T-helper 2 cell treated with Interferon-gamma antibody and Interleukin-4, amounts not matched to agents 100 ng/mL and 5 ng/mL, for 36 hours (primary cell): ENCODE measurements around the gene KRT3. TPM values are rescaled to one million over a fixed set of nuclear protein-coding genes. Genes with fewer than 3 reads are reported as not detected.
"Not testable (repeated sequence)": the region's sequence is repeated elsewhere in the genome, so short reads cannot be mapped to it uniquely, and the experiment has no call there.

Source experiments
- intact Hi-C: fragments of 100-400 bp; cut with micrococcal nuclease; formaldehyde crosslinking; loops from one replicate; pipeline ENCODE4 v1.15.1; 2023
- total RNA-seq: library from RNA; stranded (reverse); gene quantifications from 2 replicates; pipeline ENCODE4 v1.2.3, GENCODE V29; 2022

KRT3 gene
- total RNA-seq, 1 donor from 2014 or later = not detected

DNA sequence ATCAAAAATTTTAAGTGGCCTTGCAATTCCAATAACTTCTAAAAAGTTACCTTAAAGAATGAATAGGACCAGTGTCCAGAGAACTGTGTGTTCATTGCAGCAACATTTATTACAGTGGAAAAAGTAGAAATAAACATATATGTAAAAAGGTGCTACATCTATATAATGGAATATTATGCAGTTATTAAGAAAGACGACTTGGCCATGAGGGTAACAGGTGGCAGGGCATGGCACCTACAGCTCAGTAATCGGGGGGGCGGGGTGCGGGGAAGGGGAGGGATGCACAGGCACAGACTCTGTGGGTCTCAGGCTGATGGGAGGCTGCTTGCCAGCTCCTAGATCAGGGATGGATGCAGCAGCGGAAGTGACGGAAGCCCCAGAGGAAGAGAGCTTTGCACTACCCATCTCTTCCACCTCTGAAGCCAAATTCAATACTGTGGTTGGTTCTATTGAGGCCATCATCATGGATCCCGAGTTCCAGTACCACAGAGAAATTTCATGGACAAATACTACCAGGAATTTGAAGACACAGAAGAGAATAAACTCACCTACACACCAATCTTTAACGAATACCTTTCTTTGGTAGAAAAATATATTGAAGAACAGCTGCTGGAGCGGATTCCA lies 32.8 kb downstream of the KRT3 start:
- intact Hi-C loops = no loop called here

DNA sequence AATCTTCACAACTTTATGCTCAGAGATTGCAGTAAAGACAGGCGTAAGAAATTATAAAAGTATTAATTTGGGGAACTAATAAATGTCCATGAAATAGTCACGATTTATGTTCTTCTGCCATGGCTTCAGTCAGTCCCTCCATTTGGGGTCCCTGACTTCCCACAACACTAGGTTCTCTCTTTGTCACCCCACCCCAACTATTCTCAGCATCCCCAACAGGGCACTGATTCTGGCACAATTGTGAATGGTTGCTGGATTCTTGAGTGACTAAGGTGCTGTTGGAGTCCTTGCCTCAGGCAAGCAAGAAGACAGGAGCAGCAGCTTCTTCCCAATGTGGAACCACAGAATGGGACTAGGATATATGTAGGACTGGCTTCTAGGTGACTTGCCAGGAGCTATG lies 34.1 kb downstream of the KRT3 start:
- intact Hi-C loops = no loop called here

GRCh38 chr12:52761218-52761617 lies 34.7 kb downstream of the KRT3 start:
- intact Hi-C loops = not testable (repeated sequence)

DNA sequence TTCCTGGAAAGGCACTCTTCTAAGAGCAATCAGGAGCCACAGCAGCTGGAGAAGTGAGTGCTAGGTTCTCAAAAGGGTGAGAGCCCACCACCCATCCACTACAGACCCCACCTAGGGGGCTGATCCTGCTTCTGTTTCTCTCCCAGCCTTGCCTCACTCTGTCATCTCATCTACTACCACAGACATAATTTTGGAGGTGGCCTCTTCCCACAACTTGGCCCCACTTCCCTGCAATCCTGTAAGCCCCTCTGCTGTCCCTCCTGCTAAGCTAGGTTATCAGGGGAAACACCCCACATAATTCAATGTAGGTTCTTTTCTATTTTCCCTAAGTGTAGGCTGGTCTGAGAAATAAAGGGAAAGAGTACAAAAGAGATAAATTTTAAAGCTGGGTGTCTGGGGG lies 35.3 kb downstream of the KRT3 start:
- intact Hi-C loops = no loop called here

GRCh38 chr12:52759695-52760094 lies 36.2 kb downstream of the KRT3 start:
- intact Hi-C loops = no loop called here

DNA sequence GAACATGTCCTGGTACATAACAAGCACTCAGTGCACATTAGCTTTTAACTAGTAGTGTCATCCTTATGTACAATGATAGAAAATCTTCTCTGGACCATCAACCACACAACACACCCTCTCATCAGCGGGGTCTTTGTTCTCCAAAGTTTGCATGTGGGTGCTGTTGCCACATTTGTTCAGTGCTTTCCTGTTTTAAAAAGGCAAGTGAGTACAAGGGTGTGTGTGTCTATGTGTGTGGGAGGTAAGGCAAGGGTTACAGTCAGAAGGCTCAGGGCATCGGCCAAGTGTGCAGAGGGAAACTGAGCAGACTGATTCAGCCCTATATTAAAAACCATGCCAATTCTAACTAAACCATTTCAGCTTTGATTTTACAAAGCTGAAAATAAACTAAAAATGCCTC lies 36.7 kb downstream of the KRT3 start:
- intact Hi-C loops = no loop called here

GRCh38 chr12:52757449-52758176 lies 38.3 kb downstream of the KRT3 start:
- intact Hi-C loops = no loop called here

DNA sequence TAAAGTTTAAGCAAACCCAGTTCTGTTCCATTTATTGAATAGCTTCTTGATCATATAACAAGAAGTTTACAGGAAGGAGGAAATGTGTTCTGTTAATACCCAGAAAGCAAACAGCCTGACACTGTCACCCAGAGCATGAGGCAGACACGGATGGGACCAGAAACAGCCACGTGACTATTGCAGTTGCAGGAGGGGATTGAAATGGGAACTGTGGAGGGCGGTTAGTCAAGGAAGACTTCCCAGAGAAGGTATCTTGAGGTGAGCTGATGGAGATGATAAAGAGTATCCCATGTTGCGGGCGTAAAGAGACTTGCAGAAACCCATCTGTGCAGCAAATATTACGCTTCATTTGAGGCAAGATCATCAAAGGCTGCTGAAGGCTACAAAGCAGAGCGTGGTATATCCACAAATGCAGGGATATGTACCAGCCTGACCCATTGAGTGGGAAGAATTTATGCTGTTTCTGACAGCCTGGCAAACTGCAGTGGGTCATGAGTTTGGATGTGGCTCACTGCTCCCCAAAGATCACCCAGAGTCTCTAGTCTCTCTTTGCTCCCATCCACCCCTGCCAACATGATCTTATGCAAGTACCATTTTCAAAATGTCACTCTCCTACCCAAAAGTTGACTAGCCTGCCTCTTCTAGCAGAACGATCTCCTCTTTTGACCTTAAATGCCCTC lies 39.5 kb downstream of the KRT3 start:
- intact Hi-C loops = no loop called here

- intact Hi-C loops = no loop called here
Measured at GRCh38 chr12:52755533-52755932, 40.4 kb downstream of the KRT3 start.

DNA sequence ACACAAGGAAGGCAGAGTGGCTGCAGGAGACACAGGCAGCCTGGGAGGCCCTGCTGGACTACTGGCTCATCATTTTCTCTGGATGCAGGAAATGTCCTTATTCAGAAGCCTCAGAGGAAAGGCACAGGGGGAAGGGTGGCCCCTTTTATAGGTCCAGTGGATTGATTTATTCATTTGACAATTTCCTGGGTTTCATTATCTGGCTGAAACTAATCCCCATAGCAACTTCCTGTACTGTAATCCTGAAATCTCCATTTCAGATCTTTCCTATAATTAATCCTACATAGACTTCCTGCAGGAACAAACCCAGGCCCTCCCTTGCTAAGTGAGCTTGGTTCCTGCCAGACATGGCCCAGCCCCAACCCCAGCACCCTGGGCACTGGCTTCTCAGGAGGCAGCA lies 41.8 kb downstream of the KRT3 start:
- intact Hi-C loops = no loop called here

DNA sequence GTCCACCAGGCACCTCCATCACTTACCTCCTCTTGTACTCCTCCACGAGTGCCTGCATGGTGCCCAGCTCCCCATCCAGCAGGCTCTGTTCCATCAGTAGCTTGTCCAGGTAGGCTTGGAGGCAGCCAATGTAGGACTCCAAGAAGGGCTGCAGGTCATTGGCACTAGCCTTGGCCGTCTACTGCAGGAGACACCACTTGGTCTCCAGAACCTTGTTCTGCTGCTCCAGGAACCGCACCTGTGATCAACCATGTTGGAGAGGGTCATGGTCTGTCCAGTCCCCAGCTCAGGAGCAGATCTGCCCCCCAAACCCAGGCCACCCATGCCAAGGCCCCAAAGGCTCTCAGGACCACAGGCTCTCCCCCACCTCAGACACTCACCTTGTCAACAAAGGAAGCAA lies 42.6 kb downstream of the KRT3 start:
- intact Hi-C loops = no loop called here

DNA sequence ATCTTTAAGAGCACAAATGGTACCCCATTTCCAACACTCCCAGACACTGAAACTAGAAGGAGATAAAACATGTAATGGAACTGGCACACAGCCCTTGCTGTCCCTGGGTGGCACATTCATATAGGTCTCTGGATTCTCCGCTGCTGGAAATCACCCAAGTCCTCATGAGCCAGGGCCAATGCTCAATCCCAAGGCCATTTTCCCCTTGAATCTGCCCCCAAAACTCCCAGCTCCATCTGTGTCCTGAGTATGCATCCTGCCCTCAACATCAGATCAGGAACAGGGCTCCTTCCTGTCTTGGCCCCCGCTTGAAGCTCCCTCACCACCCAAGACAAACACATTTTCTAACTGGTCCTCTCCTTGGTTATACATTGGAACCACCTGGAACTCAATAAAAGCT lies 43.4 kb downstream of the KRT3 start:
- intact Hi-C loops = no loop called here

DNA sequence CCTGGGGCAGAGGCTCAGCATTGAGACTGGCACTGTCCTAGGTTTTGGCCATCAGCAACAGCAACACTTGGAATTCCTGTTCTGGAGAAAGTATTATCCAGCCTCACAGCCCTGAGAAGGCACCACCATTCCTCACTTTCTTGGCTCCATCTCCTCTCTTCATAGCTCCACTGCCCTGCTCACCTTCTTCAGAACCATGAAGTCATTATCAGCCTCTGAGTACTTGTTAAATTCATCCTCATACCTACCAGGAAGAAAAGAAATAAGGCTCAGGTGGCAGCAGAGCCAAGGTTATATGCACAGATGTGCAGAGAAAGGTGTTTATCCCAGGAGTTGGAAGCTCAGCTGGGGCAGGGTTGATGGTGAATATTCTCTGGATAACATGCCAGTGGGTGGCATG lies 44.1 kb downstream of the KRT3 start:
- intact Hi-C loops = no loop called here

- intact Hi-C loops = not testable (repeated sequence)
Measured at GRCh38 chr12:52750532-52750931, 45.4 kb downstream of the KRT3 start.

GRCh38 chr12:52749827-52750226 lies 46.1 kb downstream of the KRT3 start:
- intact Hi-C loops = no loop called here

GRCh38 chr12:52748578-52748977 lies 47.3 kb downstream of the KRT3 start:
- intact Hi-C loops = no loop called here

GRCh38 chr12:52745554-52745953 lies 50.4 kb downstream of the KRT3 start:
- intact Hi-C loops = no loop called here

- intact Hi-C loops = no loop called here
Measured at GRCh38 chr12:52744493-52745156, 51.3 kb downstream of the KRT3 start.

GRCh38 chr12:52742822-52743457 lies 53.0 kb downstream of the KRT3 start:
- intact Hi-C loops = no loop called here

DNA sequence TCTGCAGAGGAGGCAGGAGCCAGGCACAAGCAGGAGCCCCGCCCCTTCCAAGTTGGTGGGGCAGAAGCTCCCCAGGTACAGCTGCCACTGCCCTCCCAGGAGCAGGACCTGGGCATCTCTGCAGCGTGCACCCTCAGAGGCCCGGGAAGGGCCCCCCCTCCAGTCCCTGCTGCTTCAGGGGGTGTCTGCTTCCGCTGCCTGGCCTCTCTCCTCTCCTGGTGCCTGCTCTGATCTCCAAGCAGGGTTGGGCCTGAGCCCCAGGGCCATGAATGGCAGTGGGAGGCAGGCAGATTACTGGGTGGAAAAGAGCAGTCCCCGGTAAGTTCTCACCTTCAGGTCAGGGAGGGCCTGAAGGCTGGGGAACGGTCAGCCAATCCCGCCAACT lies 53.7 kb downstream of the KRT3 start:
- intact Hi-C loops = no loop called here

DNA sequence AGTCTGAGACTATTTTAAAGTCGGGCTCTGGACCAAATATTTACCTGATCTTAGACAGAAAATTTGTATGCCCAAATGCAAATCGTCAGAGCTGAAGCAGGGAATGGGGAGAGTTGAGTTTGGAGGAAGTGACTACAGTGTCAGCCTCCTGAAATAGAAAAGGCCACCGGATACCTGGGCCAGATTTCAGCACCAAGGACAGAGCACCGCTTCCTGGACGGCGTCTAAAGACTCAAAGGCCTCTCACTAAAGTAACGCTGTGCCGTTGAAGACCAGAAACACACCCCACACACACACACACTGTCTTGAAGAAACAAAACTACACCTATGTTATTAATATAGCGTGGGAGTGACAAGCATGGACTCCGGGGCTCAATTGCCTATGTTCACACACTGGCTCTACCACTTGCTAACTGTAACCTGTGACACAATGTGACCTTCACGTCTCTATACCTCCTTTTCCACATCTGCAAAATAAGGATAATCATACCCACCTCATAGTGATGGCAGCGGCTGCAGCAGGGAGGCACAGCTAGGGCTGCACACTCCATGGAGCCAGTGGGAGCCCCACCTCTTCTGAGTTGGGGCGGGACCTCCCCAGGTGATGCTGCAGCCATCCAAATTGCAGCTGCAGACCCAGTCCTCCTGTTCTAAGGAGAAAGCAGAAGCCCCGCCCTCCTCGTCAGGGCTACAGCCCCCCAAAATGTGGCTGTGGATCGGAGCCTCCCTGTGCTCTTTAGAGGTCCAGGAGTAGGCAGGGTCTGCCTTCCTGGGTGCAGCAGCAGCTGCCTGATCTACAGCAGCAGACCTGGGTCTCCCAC lies 54.3 kb downstream of the KRT3 start:
- intact Hi-C loops = no loop called here
